GM10847 (cell line): ENCODE measurements around the gene NTPCR.

Experiments used
- POLR2A ChIP-seq: IDR thresholded peaks from 2 replicates; pipeline ENCODE4 v1.6.1; 2011; ENCODE audit not compliant: insufficient read length; ENCODE audit errors: extremely low read depth

Gene NTPCR

GRCh38 chr1:233005156-233005555, 54.7 kb downstream of the NTPCR start:
- no peak for TF ChIP-seq POLR2A

- TF ChIP-seq POLR2A, result no peak
Observed at GRCh38 chr1:233005703-233006102, 55.3 kb downstream of the NTPCR start.

GRCh38 chr1:233006108-233006507, 55.7 kb downstream of the NTPCR start:
- no peak for TF ChIP-seq POLR2A

- no peak for TF ChIP-seq POLR2A
Observed at GRCh38 chr1:233006541-233006973, 56.1 kb downstream of the NTPCR start.

- no peak for TF ChIP-seq POLR2A
Observed at GRCh38 chr1:233010146-233010545, 59.7 kb downstream of the NTPCR start.

- no peak for TF ChIP-seq POLR2A
Observed at GRCh38 chr1:233012021-233012420, 61.6 kb downstream of the NTPCR start.

- no peak for TF ChIP-seq POLR2A
Observed at GRCh38 chr1:233015965-233016364, 65.6 kb downstream of the NTPCR start.

- TF ChIP-seq POLR2A, result no peak
Observed at GRCh38 chr1:233016798-233017197, 66.4 kb downstream of the NTPCR start.

- TF ChIP-seq POLR2A, result no peak
Observed at GRCh38 chr1:233019083-233019482, 68.7 kb downstream of the NTPCR start.

GRCh38 chr1:233019778-233020325, 69.4 kb downstream of the NTPCR start:
- no peak for TF ChIP-seq POLR2A

GRCh38 chr1:233020426-233020825, 70.0 kb downstream of the NTPCR start:
- no peak for TF ChIP-seq POLR2A

- no peak for TF ChIP-seq POLR2A
Observed at GRCh38 chr1:233022246-233022645, 71.8 kb downstream of the NTPCR start.

GRCh38 chr1:233024199-233024598, 73.8 kb downstream of the NTPCR start:
- TF ChIP-seq POLR2A, result no peak

- no peak for TF ChIP-seq POLR2A
Observed at GRCh38 chr1:233025157-233025556, 74.7 kb downstream of the NTPCR start.

- TF ChIP-seq POLR2A, result no peak
Observed at GRCh38 chr1:233025567-233025966, 75.2 kb downstream of the NTPCR start.

GRCh38 chr1:233027046-233027445, 76.6 kb downstream of the NTPCR start:
- TF ChIP-seq POLR2A, result no peak

GRCh38 chr1:233031521-233031920, 81.1 kb downstream of the NTPCR start:
- no peak for TF ChIP-seq POLR2A
